ENCODE data around the gene GLO1. TPM values are rescaled to one million over a fixed set of nuclear protein-coding genes. Genes with fewer than 3 reads are reported as not detected.

GLO1 gene
- polyA plus RNA-seq, 1 of the 3 experiments (the other 2 are of a cell fraction): 47.1 TPM

DNA sequence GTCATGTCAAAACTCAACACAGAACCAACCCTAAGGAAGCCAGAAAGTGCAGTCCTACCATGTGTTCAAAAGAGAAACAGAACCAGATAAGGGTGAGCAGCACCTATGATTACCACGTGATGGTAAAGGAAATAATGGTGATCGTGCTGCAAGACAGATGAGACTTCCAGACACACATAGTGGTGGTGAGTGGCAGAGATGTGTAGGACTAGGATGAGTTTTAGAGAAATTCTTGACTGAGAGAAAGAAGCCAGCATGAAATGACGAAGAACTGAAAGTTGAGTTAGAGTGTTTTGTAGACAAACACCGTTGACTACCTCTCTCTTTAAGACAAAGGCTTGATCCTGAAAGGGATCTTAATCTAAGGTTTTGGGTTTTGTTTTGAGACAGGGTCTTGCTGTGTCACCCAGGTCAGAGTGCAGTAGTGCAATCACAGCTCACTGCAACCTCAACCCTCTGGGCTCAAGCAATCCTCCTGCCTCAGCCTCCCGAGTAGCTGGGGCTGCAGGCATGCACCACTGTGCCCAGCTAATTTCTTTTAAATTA lies 52.7 kb downstream of the GLO1 start (continued):
- TF ChIP-seq, protein P1, sequence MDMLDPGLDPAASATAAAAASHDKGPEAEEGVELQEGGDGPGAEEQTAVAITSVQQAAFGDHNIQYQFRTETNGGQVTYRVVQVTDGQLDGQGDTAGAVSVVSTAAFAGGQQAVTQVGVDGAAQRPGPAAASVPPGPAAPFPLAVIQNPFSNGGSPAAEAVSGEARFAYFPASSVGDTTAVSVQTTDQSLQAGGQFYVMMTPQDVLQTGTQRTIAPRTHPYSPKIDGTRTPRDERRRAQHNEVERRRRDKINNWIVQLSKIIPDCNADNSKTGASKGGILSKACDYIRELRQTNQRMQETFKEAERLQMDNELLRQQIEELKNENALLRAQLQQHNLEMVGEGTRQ (IDR thresholded peaks at IDR 0.05; ENCODE audit: borderline replicate concordance, low read depth, low read length): no peak
- no peak for TF ChIP-seq TEAD4 (IDR thresholded peaks at IDR 0.05; ENCODE audit: borderline replicate concordance, insufficient read depth)
- TF ChIP-seq POLR2AphosphoS5 (IDR thresholded peaks at IDR 0.05; ENCODE audit: low read depth, low read length): no peak

DNA sequence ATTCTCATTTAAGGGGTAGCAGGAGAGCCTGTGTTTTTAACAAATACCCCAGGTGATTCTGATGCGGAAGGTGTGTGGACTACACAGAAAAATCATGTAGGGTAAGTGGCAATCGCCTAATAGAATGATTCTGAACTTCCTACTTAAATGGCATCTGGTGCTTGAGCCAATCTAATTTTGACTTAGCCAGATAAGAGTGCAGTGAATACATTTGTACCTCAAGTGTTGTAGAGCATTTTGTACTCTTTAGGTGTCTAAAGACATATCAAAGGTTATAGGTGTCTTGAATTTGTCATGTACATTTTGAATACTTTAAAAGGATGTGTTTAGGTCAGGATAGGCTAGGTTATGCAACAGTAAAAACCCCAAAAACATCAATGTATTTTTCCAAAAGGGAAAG lies 53.2 kb downstream of the GLO1 start:
- Histone ChIP-seq H3K9me3 (no peaks in the 10 kb centered on the region), H4K20me1 (ENCODE audit: insufficient read depth) (no peaks in the 10 kb centered on the region), H3F3A (replicated peaks; ENCODE audit: insufficient read depth) (peaks cover 4% of the 10 kb centered on the region), H3K9me2 (no peaks in the 10 kb centered on the region), H3K79me2 (ENCODE audit: insufficient read depth) (no peaks in the 10 kb centered on the region), H3K36me3 (replicated peaks in 1 of 2; ENCODE audit: control insufficient read depth in 1 of 2, insufficient read depth in 2 of 2, low read length in 1 of 2) (no peaks in the 10 kb centered on the region), H3K9ac (no peak overlapping the region), H3K4me1 (ENCODE audit: control insufficient read depth in 1 of 2, insufficient read depth in 2 of 2, low read depth in 1 of 2, low read length in 1 of 2) (no peaks in the 10 kb centered on the region), H3K27me3 (ENCODE audit: insufficient read depth) (no peaks in the 10 kb centered on the region), H3K4me2 (no peak overlapping the region), H3K27ac (ENCODE audit: low read depth in 2 of 2, low read length in 1 of 2) (no peak overlapping the region), H3K4me3 (ENCODE audit: low read depth in 2 of 2, low read length in 1 of 2) (no peak overlapping the region), H2AFZ (ENCODE audit: low read depth) (no peak overlapping the region)
- no peak for DNase-seq
- 91% methylated on average over 2 of the region's 2 CpGs for WGBS (ENCODE audit: low lambda C conversion rate)
- CTCF ChIA-PET: no interaction called here
- TF ChIP-seq YY1 (IDR thresholded peaks at IDR 0.05; ENCODE audit: low read depth) (no peak), SIN3A (IDR thresholded peaks at IDR 0.05; ENCODE audit: borderline replicate concordance, low read depth, low read length) (no peak), RFX5 (IDR thresholded peaks at IDR 0.05; ENCODE audit: low read length) (no peak), NFIC (IDR thresholded peaks at IDR 0.05; ENCODE audit: borderline replicate concordance) (no peak), FOXM1 (IDR thresholded peaks at IDR 0.05; ENCODE audit: low read depth) (no peak), TAF1 (IDR thresholded peaks at IDR 0.05; ENCODE audit: borderline replicate concordance, low read depth, low read length) (no peak), TEAD4 (IDR thresholded peaks at IDR 0.05; ENCODE audit: borderline replicate concordance, insufficient read depth) (no peak), CHD2 (IDR thresholded peaks at IDR 0.05; ENCODE audit: low read length, partially characterized antibody) (no peak), FOXJ3 (CRISPR knock-in tag; IDR thresholded peaks at IDR 0.05) (no peak), RCOR1 (IDR thresholded peaks at IDR 0.05; ENCODE audit: low read length) (no peak), EP300 (IDR thresholded peaks at IDR 0.05; ENCODE audit: borderline replicate concordance in 1 of 2, low read depth in 1 of 2, low read length in 1 of 2) (no peak)
- TF ChIP-seq, protein P1 (IDR thresholded peaks at IDR 0.05; ENCODE audit: borderline replicate concordance, low read depth, low read length): no peak
- TF ChIP-seq, protein P2, sequence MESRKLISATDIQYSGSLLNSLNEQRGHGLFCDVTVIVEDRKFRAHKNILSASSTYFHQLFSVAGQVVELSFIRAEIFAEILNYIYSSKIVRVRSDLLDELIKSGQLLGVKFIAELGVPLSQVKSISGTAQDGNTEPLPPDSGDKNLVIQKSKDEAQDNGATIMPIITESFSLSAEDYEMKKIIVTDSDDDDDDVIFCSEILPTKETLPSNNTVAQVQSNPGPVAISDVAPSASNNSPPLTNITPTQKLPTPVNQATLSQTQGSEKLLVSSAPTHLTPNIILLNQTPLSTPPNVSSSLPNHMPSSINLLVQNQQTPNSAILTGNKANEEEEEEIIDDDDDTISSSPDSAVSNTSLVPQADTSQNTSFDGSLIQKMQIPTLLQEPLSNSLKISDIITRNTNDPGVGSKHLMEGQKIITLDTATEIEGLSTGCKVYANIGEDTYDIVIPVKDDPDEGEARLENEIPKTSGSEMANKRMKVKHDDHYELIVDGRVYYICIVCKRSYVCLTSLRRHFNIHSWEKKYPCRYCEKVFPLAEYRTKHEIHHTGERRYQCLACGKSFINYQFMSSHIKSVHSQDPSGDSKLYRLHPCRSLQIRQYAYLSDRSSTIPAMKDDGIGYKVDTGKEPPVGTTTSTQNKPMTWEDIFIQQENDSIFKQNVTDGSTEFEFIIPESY (IDR thresholded peaks at IDR 0.05; ENCODE audit: borderline replicate concordance, low read depth): no peak
- TF ChIP-seq, protein P3, sequence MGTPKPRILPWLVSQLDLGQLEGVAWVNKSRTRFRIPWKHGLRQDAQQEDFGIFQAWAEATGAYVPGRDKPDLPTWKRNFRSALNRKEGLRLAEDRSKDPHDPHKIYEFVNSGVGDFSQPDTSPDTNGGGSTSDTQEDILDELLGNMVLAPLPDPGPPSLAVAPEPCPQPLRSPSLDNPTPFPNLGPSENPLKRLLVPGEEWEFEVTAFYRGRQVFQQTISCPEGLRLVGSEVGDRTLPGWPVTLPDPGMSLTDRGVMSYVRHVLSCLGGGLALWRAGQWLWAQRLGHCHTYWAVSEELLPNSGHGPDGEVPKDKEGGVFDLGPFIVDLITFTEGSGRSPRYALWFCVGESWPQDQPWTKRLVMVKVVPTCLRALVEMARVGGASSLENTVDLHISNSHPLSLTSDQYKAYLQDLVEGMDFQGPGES (IDR thresholded peaks at IDR 0.05; ENCODE audit: low read depth, low read length): no peak
- TF ChIP-seq, protein P4, sequence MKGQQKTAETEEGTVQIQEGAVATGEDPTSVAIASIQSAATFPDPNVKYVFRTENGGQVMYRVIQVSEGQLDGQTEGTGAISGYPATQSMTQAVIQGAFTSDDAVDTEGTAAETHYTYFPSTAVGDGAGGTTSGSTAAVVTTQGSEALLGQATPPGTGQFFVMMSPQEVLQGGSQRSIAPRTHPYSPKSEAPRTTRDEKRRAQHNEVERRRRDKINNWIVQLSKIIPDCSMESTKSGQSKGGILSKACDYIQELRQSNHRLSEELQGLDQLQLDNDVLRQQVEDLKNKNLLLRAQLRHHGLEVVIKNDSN (IDR thresholded peaks at IDR 0.05; ENCODE audit: borderline replicate concordance, low read depth): no peak
- POLR2A ChIA-PET: no interaction called here
